Measurements from ENCODE around the gene SENP1. TPM values are rescaled to one million over a fixed set of nuclear protein-coding genes. Genes with fewer than 3 reads are reported as not detected.

SENP1 gene
- total RNA-seq, 1 experiment from 2014 or later, result 28.8 TPM

GRCh38 chr12:48075832-48076231 is 30.0 kb downstream of the SENP1 start:
- Mint-ChIP-seq H3K4me1 (no peaks in the 10 kb centered on the region), H3K27ac (no peak overlapping the region), H3K9me3 (no peaks in the 10 kb centered on the region), H3K36me3 (ENCODE audit: insufficient read depth in 1 of 3, low read depth in 3 of 3) (peaks cover 13 to 40% (median 28%) of the 10 kb centered on the region in 3 experiments), H3K4me3 (no peak overlapping the region), H3K27me3 (ENCODE audit: low read depth) (no peaks in the 10 kb centered on the region)
- Histone ChIP-seq H2BK15ac (ENCODE audit: low read depth, low read length) (no peak overlapping the region), H3K56ac (ENCODE audit: insufficient read length, low read depth, low read length) (no peak overlapping the region), H4K91ac (ENCODE audit: insufficient read length, low read depth, low read length) (no peak overlapping the region), H2BK20ac (ENCODE audit: low read depth, low read length, poor library complexity, severe bottlenecking) (no peak overlapping the region), H2AFZ (ENCODE audit: low read length) (no peak overlapping the region), H2AK5ac (ENCODE audit: insufficient read length, low read length) (no peak overlapping the region), H3K23me2 (ENCODE audit: insufficient read length, low read depth, low read length, poor library complexity, severe bottlenecking) (no peaks in the 10 kb centered on the region), H4K20me1 (ENCODE audit: control insufficient read depth, insufficient read depth, insufficient read length) (no peaks in the 10 kb centered on the region), H3K27me3 (ENCODE audit: insufficient read depth, low read length) (no peaks in the 10 kb centered on the region), H3K79me2 (ENCODE audit: insufficient read depth, low read length) (no peaks in the 10 kb centered on the region), H3K79me1 (ENCODE audit: insufficient read depth, low read depth, low read length, poor library complexity, severe bottlenecking) (no peaks in the 10 kb centered on the region), H2BK12ac (ENCODE audit: insufficient read length, low read depth, low read length) (no peak overlapping the region), H3K4me1 (ENCODE audit: insufficient read depth, low read length) (no peaks in the 10 kb centered on the region), H3K9ac (ENCODE audit: extremely low read depth, insufficient read length, low read length) (no peak overlapping the region), H3K4me2 (ENCODE audit: insufficient read depth, insufficient read length, low read length) (no peak overlapping the region), H3K23ac (ENCODE audit: insufficient read length, low read depth, low read length) (no peak overlapping the region), H3T11ph (ENCODE audit: low read length) (no peak overlapping the region), H2BK5ac (ENCODE audit: insufficient read length, low read length) (no peak overlapping the region), H4K5ac (ENCODE audit: insufficient read length, low read depth, low read length) (no peak overlapping the region), H2BK120ac (ENCODE audit: low read depth, low read length, poor library complexity, severe bottlenecking) (no peak overlapping the region), H3K14ac (ENCODE audit: insufficient read depth, low read length) (no peak overlapping the region), H3K18ac (ENCODE audit: insufficient read length, low read depth, low read length) (no peak overlapping the region), H3K4ac (ENCODE audit: low read depth, low read length) (no peak overlapping the region), H3K27ac (ENCODE audit: insufficient read length, low read depth, low read length) (no peak overlapping the region), H4K8ac (replicated peaks; ENCODE audit: insufficient read length, low read depth, low read length) (no peak overlapping the region), H3K9me3 (ENCODE audit: control insufficient read depth, low read depth, low read length) (no peaks in the 10 kb centered on the region)
- WGBS (ENCODE audit: extremely low coverage, insufficient read length, low lambda C conversion rate), result no CpG with 5 or more reads among the region's 1 CpG
- DNase-seq, result no peak
- no peak for TF ChIP-seq CTCF (conservative IDR thresholded peaks at IDR 0.05)
